IPS DF 6.9 (cell line): ENCODE data around the gene RBM42.
"Not testable (repeated sequence)": the region's sequence is repeated elsewhere in the genome, so short reads cannot be mapped to it uniquely, and the experiment has no call there.

Source experiments
- DNase-seq: peaks from one replicate; pipeline ENCODE4 v3.0.0-alpha.2; 2013; ENCODE audit warnings: low read depth, low spot score
- H3K27ac ChIP-seq: one replicate; pipeline ENCODE4 v1.5.1; 2013; ENCODE audit warnings: low read length, control low read depth
- H3K27me3 ChIP-seq: 2 replicates; pipeline ENCODE4 v1.6.1; 2013; ENCODE audit warnings: mild to moderate bottlenecking, low read length; ENCODE audit not compliant: control insufficient read depth, insufficient read depth
- H3K36me3 ChIP-seq: 2 replicates; pipeline ENCODE4 v1.6.1; 2013; ENCODE audit warnings: low read length; ENCODE audit not compliant: control insufficient read depth, insufficient read depth
- H3K4me1 ChIP-seq: 2 replicates; pipeline ENCODE4 v1.6.1; 2013; ENCODE audit warnings: low read length; ENCODE audit not compliant: control insufficient read depth, insufficient read depth
- H3K4me3 ChIP-seq: 2 replicates; pipeline ENCODE4 v1.5.1; 2013; ENCODE audit warnings: mild to moderate bottlenecking, low read length
- H3K9me3 ChIP-seq: 2 replicates; pipeline ENCODE4 v1.6.1; 2013; ENCODE audit warnings: low read length, inconsistent platforms; ENCODE audit not compliant: control insufficient read depth, insufficient read depth
- WGBS: extraction: QIAGEN DNeasy Blood & Tissue Kit; methylation state at CpG from one replicate; pipeline ENCODE4 v1.1.7; 2013; ENCODE audit warnings: mixed read lengths, missing lambda C conversion rate; ENCODE audit not compliant: insufficient read length, insufficient coverage; 5-methylcytosine and 5-hydroxymethylcytosine counted together

RBM42 gene

DNA sequence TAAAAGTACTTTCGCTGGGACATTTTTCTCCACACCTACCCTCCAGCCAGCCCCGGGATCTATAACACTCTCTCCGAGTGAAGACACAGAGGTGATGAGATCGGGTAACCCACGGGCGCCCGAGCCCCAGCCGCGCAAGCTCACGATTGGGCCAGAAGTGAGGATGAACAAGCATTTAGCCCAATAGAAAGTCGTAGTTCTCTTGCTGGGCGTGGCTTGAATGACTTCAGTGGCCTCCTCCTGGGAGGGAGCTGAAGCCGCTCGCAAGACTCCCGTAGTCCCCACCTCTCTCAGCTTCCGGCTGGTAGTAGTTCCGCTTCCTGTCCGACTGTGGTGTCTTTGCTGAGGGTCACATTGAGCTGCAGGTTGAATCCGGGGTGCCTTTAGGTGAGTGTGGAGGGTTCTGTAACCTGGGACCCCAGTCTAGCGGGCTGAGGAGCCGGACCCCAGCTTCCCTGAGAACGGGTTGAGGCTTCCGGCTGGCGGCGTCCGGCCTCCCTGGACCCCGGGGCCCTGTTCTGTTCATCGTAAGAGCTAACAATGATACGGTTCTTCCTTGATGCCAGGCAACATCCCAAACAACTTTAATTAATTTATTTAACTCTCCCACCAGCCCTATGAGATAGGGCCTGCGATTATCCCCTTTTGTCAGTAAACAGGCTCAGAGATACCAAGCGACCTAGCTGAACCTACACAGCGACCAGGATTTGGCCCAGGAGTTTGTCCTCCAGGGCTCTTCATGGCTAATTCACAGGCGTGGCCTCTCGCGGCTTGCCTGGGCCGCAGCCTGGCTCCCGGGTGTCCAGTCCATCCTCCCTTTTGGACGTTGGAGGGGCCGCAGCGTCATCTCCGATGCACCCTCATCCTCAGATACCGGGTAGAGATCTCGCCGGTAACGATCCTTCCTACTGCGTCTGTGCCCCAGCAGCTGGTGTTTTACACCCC is 19.5 kb downstream of the RBM42 start, which contains the start of gene COX6B1:
TSS of gene COX6B1 (plus strand) at position 307 of the 945 bp plus-strand sequence. CDS start 2,921 bp downstream, outside the sequence.
- Histone ChIP-seq H3K27ac (no peak within 1 kb of the TSS), H3K36me3 (peaks cover 8% of the 10 kb centered on the region; the same call in 1 of the 2 replicates), H3K27me3 (no peaks in the 10 kb centered on the region), H3K4me1 (no peaks in the 10 kb centered on the region), H3K9me3 (no peaks in the 10 kb centered on the region), H3K4me3 (peak within 1 kb of the TSS; percentile 79)
- peak; percentile 96 for DNase-seq
- no CpG with 5 or more reads among the region's 46 CpGs for WGBS

DNA sequence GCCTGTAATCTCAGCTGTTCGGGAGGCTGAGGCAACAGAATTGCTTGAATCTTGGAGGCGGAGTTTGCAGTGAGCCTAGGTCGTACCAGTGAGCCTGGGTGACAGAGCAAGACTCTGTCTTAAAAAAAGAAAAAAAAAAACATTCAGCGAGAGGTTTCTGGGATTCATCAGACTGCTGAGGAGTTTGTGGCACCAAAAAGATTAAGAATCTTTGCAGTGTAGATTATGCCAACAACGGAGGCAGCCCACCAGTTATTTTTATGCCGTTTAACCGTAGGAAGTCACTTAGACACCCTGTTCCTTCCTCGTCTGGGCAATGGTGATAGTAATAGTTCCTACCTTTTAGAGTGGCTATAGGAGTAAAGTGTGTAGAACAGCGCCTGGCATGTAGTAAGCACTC is 21.7 kb downstream of the RBM42 start:
- no CpG with 5 or more reads among the region's 9 CpGs for WGBS
- peaks cover 16% of the 10 kb centered on the region for H3K36me3 ChIP-seq
- no peaks in the 10 kb centered on the region for H3K27me3 ChIP-seq
- no peak for DNase-seq
- no peak overlapping the region for H3K27ac ChIP-seq
- no peaks in the 10 kb centered on the region for H3K4me1 ChIP-seq
- H3K9me3 ChIP-seq, result no peaks in the 10 kb centered on the region
- no peak overlapping the region for H3K4me3 ChIP-seq

DNA sequence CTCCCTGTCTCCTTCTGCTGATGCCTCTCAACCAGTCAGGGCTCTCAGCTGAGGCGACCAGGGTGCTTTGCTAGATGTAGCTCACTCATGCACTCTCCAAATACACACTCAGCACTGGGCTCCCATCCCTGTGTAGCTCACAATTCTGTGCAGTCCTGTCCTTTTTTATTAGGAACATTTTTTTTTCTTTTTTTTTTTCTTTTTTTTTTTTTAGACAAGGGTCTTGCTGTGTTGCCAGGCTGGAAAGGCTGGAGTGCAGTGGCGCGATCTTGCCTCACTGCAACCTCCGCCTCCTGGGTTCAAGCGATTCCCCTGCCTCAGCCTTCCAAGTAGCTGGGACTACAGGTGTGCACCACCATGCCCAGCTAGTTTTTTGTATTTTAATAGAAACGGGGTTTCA is 26.0 kb downstream of the RBM42 start:
- WGBS, result no CpG with 5 or more reads among the region's 6 CpGs
- not testable (repeated sequence) for H3K4me1 ChIP-seq, H3K9me3 ChIP-seq, DNase-seq, H3K4me3 ChIP-seq, H3K27ac ChIP-seq, H3K27me3 ChIP-seq
- H3K36me3 ChIP-seq, result peaks cover 25% of the 10 kb centered on the region

DNA sequence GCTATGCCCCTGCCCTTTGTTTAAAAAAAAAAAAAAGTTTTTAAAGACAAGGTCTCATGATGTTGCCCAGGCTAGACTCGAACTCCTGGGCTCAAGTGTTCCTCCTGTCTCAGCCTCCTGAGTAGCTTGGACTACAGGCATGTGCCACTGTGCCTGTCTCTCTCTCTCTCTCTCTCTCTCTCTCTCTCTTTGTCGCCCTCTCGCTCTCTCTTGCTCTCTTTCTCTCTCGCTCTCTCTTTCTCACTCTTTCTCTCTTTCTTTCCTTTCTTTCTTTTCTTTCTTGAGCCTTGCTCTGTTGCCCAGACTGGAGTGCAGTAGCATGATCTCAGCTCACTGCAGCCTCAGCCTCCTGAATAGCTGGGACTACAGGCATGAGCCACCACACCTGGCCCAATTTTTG is 26.8 kb downstream of the RBM42 start:
- no peaks in the 10 kb centered on the region for H3K4me1 ChIP-seq
- H3K27me3 ChIP-seq, result no peaks in the 10 kb centered on the region
- no peak overlapping the region for H3K27ac ChIP-seq
- whole genome bisulfite sequencing, result no CpG with 5 or more reads among the region's 4 CpGs
- DNase-seq, result no peak
- peaks cover 25% of the 10 kb centered on the region for H3K36me3 ChIP-seq
- H3K9me3 ChIP-seq, result no peaks in the 10 kb centered on the region
- no peak overlapping the region for H3K4me3 ChIP-seq

DNA sequence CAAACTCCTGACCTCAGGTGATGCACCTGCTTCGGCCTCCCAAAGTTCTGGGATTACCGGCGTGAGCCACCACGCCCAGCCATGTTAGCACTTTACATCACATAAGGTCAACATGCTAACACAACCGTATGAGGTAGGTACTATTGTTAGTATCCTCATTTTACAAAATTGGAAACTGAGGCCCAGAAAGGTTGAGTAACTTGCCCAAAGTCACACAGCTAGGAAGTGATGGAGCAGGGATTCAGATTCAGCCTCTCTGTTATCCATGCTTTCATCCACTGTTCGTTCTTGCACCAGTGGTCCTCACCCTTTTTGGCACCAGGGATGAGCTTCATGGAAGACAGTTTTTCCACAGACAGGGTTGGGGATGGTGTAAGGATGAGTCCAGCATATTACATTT is 27.9 kb downstream of the RBM42 start:
- no peak overlapping the region for H3K4me3 ChIP-seq
- no CpG with 5 or more reads among the region's 6 CpGs for WGBS
- no peaks in the 10 kb centered on the region for H3K9me3 ChIP-seq
- no peaks in the 10 kb centered on the region for H3K27me3 ChIP-seq
- DNase-seq, result no peak
- H3K27ac ChIP-seq, result no peak overlapping the region
- H3K36me3 ChIP-seq, result peaks cover 17% of the 10 kb centered on the region
- H3K4me1 ChIP-seq, result no peaks in the 10 kb centered on the region

DNA sequence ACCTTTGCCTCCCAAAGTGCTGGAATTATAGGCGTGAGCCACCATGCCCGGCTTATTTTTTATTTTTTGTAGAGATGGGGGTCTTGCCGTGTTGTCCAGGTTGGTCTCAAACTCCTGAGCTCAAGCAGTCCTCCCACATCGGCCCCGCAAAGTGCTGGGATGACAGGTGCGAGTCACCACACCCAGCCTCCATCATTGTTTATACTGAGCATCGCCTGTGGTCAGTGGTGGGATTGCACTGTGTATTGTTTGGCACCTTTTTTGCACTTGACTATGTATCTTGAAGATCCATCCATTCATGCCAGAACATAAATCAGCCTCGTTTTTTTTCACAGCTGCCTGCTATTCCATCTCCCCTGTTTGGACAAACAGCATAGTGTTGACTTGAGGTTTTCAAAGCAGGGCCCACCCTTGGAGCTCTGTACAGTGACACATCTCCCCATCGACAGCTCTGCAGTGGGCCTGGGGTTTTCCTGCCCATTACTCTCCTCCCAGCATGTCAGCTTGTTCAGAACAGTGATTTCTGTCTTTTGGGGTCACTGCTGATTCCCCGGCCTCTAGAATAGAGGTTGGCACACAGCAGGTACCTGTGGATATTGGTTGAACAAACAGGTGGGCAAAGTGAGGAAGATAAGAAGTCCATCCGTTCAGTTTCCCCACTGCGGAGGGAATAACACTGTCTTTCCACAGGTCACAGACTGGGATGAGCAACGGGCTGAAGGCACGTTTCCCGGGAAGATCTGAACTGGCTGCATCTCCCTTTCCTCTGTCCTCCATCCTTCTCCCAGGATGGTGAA is 29.3 kb downstream of the RBM42 start:
- Histone ChIP-seq H3K4me3 (no peak overlapping the region), H3K27ac (no peak overlapping the region), H3K9me3 (no peaks in the 10 kb centered on the region), H3K36me3 (peaks cover 17% of the 10 kb centered on the region), H3K4me1 (no peaks in the 10 kb centered on the region), H3K27me3 (no peaks in the 10 kb centered on the region)
- DNase-seq, result no peak
- no CpG with 5 or more reads among the region's 15 CpGs for WGBS

DNA sequence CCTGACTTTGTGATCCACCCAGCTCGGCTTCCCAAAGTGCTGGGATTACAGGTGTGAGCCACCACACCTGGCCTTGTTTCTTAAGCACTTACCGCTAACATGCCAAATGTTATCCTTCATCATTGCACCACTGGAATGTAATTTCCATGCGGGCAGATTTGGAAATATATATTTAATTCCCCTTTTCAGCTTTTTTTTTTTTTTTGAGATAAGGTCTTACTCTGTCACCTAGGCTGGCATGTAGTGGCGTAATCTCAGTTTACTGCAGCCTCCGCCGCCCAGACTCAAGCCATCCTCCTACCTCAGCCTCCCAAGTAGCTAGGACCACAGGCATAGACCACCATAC is 33.1 kb downstream of the RBM42 start:
- no peak for DNase-seq
- Histone ChIP-seq H3K9me3 (no peaks in the 10 kb centered on the region), H3K27ac (no peak overlapping the region)

DNA sequence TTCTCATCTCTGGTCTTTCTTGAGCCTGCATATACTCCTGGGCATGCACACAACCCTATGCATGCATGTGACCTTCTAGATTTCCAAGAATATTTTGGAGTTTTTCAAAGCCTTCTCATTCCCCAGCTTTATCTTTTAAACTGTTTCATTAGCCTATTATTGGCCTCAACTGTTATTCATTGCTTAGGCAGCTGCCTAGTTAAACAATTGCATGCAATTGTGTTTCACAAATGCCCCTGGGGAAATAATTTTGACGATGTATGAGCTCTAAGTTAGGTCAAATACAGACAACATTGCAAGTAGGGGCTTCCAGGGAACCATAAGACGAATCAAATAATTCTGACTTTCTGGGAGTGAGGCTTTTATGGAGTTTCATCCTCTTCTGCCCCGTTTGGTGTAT is 35.1 kb downstream of the RBM42 start:
- DNase-seq, result no peak
- H3K4me3 ChIP-seq, result no peak overlapping the region
- H3K9me3 ChIP-seq, result no peaks in the 10 kb centered on the region
- no peak overlapping the region for H3K27ac ChIP-seq
- no peaks in the 10 kb centered on the region for H3K27me3 ChIP-seq
- H3K4me1 ChIP-seq, result no peaks in the 10 kb centered on the region
- H3K36me3 ChIP-seq, result no peaks in the 10 kb centered on the region
- no CpG with 5 or more reads among the region's 3 CpGs for WGBS

More for the DNA sequence above, 33.1 kb downstream of the RBM42 start:
- Histone ChIP-seq H3K27me3 (no peaks in the 10 kb centered on the region), H3K4me1 (no peaks in the 10 kb centered on the region), H3K4me3 (no peak overlapping the region), H3K36me3 (peaks cover 6% of the 10 kb centered on the region; the same call in 1 of the 2 replicates)
- WGBS, result no CpG with 5 or more reads among the region's 6 CpGs

DNA sequence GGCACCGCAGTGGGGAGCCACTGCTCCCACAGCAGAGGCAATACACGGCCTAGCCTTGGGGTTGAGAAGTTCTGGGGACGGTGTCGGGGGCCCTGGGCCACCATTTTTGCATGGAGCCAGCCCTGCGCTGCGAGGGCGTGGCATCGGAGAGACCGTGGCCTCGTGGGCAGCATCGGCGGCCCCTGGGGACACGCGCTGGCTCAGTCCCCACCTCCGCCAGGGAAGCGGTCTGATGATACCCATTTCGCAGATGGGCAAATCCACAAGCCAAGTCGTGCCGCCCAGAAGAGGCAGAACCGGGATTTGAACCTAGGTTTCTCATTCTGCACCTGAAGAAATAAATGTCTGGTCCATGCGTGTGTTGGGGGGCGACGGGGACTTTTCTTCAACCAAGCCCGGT is 36.3 kb downstream of the RBM42 start:
- no peak for DNase-seq
- WGBS, result no CpG with 5 or more reads among the region's 24 CpGs
- H3K4me3 ChIP-seq, result no peak overlapping the region
- H3K36me3 ChIP-seq, result no peaks in the 10 kb centered on the region
- no peaks in the 10 kb centered on the region for H3K9me3 ChIP-seq
- no peaks in the 10 kb centered on the region for H3K4me1 ChIP-seq
- no peak overlapping the region for H3K27ac ChIP-seq
- no peaks in the 10 kb centered on the region for H3K27me3 ChIP-seq

DNA sequence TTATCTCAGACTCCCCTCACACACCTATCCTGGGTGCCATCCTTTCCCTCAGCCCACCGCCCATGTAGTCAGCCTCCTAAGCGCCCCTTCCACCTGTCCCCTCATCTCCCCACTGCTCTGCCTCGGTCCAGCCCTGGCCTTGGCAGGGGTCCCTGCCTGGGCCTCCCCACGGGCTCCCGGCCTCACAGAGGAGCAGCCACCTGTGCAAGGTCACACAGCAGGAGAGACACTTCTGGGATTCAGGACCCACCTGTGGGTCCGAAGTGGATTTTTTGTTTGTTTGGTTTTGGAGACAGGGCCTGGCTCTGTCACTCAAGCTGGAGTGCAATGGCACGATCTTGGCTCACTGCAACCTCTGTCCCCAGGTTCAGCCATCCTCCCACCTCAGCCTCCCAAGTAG is 36.8 kb downstream of the RBM42 start:
- H3K4me1 ChIP-seq, result no peaks in the 10 kb centered on the region
- DNase-seq, result no peak
- H3K27me3 ChIP-seq, result no peaks in the 10 kb centered on the region
- WGBS, result no CpG with 5 or more reads among the region's 7 CpGs
- no peaks in the 10 kb centered on the region for H3K36me3 ChIP-seq
- H3K27ac ChIP-seq, result no peak overlapping the region
- no peaks in the 10 kb centered on the region for H3K9me3 ChIP-seq
- H3K4me3 ChIP-seq, result no peak overlapping the region
